Lung (tissue), 16 donors: Measurements from ENCODE around the gene HNRNPAB. TPM values are rescaled to one million over a fixed set of nuclear protein-coding genes. Genes with fewer than 3 reads are reported as not detected.

Experiments
- ATAC-seq: fragments of 200-7000 bp; cut with Tn5 transposase; one replicate; pipeline ENCODE4 v1.9.1; 2020; ENCODE audit warnings: moderate number of reproducible peaks; ENCODE audit not compliant: insufficient read depth, low FRiP score
- DNase-seq, 3 donors: peaks; one replicate each; pipeline ENCODE4 v3.0.0-alpha.2; 2013 to 2017
- H3K27ac ChIP-seq, 2 donors: one replicate each; pipeline ENCODE4 v1.5.1; 2013; ENCODE audit warnings: mild to moderate bottlenecking in 2 of 2, moderate library complexity in 2 of 2, control low read depth in 1 of 2, inconsistent platforms in 1 of 2, low read depth in 1 of 2, low read length in 1 of 2
- H3K27me3 ChIP-seq, 3 donors: one replicate each; pipeline ENCODE4 v1.5.1; 2013; ENCODE audit warnings: low read length in 2 of 3; ENCODE audit not compliant: control insufficient read depth in 3 of 3, insufficient read depth in 3 of 3
- H3K36me3 ChIP-seq, 4 donors: one replicate each; pipeline ENCODE4 v1.5.1; 2013; ENCODE audit warnings: low read length in 4 of 4, mild to moderate bottlenecking in 1 of 4, moderate library complexity in 1 of 4; ENCODE audit not compliant: control insufficient read depth in 4 of 4, insufficient read depth in 4 of 4
- H3K4me1 ChIP-seq, 5 donors: one replicate each; pipeline ENCODE4 v1.5.1; 2013; ENCODE audit warnings: low read length in 5 of 5, mild to moderate bottlenecking in 2 of 5, moderate library complexity in 1 of 5; ENCODE audit not compliant: control insufficient read depth in 5 of 5, insufficient read depth in 5 of 5
- H3K4me3 ChIP-seq: one replicate; pipeline ENCODE4 v1.5.1; 2013; ENCODE audit warnings: mild to moderate bottlenecking, control low read depth, moderate library complexity
- H3K9ac ChIP-seq, 2 donors: one replicate each; pipeline ENCODE4 v1.5.1; 2013; ENCODE audit warnings: low read length in 2 of 2, control low read depth in 1 of 2; ENCODE audit not compliant: insufficient read depth in 1 of 2
- H3K9me3 ChIP-seq, 4 donors: one replicate each; pipeline ENCODE4 v1.5.1; 2013; ENCODE audit warnings: low read length in 3 of 4, mild to moderate bottlenecking in 1 of 4, moderate library complexity in 1 of 4; ENCODE audit not compliant: control insufficient read depth in 4 of 4, insufficient read depth in 3 of 4
- CTCF ChIP-seq: IDR thresholded peaks from 2 replicates; pipeline ENCODE4 v1.5.1; 2012; ENCODE audit warnings: mild to moderate bottlenecking; ENCODE audit errors: control extremely low read depth, extremely low read depth
- whole genome bisulfite sequencing, 2 donors: extraction: QIAGEN DNeasy Blood & Tissue Kit; methylation state at CpG; one replicate each; pipeline ENCODE4 v1.1.7; 2013; 5-methylcytosine and 5-hydroxymethylcytosine counted together
- long read RNA-seq, 5 donors: transcript quantifications; one replicate each; lab custom pipeline, GENCODE V29; 2026
- polyA plus RNA-seq, 2 donors: library from polyadenylated mRNA; stranded (reverse); fragments of 200-250 nt; gene quantifications; one replicate each; pipeline ENCODE4 v1.2.1, GENCODE V29; 2013
- total RNA-seq, 2 donors: library from RNA; depleted of rRNA in 1 of 2; stranded (reverse); fragments of >200 nt in 1 of 2; gene quantifications; one replicate each; pipeline ENCODE4 v1.2.1, GENCODE V29; 2014 to 2021
- donor health status: control.
- donor health status: control.
- donor health status: Bipolar disorder and iron deficiency.
- donor health status: healthy.
- donor health status: DM: yes; HTN: yes; CAD: no.

Gene HNRNPAB
- total RNA-seq (100 to 1,000 TPM in 1 of 2 donors, 10 to 100 TPM in 1; 35.9 to 140 TPM), polyA plus RNA-seq (100 to 1,000 TPM; 121 to 168 TPM)
- long read RNA-seq, donor 1, transcript HNRNPAB-201 (7 exons, 1,602 nt), result minor isoform, 7 of 64 reads
- long read RNA-seq, donor 1, transcript HNRNPAB-202 (8 exons, 1,796 nt), result major isoform, 15 of 64 reads
- long read RNA-seq, donor 1, partial matches to known transcripts, result 37 of 64 reads
- long read RNA-seq, donor 1, other reads (novel, unspliced or antisense), result 0 of 64 reads
- long read RNA-seq, donor 2, partial matches to known transcripts, result 10 of 13 reads
- long read RNA-seq, donor 2, other reads (novel, unspliced or antisense), result 0 of 13 reads
- long read RNA-seq, donor 3, partial matches to known transcripts, result 16 of 29 reads
- long read RNA-seq, donor 3, other reads (novel, unspliced or antisense), result 0 of 29 reads
- long read RNA-seq, donor 4, transcript HNRNPAB-202 (8 exons, 1,796 nt), result major isoform, 6 of 39 reads
- long read RNA-seq, donor 4, partial matches to known transcripts, result 31 of 39 reads
- long read RNA-seq, donor 4, other reads (novel, unspliced or antisense), result 0 of 39 reads
- long read RNA-seq, donor 5, transcript HNRNPAB-202 (8 exons, 1,796 nt), result major isoform, 8 of 89 reads
- long read RNA-seq, donor 5, partial matches to known transcripts, result 65 of 89 reads
- long read RNA-seq, donor 5, other reads (novel, unspliced or antisense), result 6 of 89 reads

GRCh38 chr5:178204182-178204934, at the start of gene HNRNPAB:
Gene HNRNPAB, plus strand, starts transcription at chr5:178204533. Its CDS starts 305 bp downstream, at chr5:178204838.
- peak; percentile 89 for ATAC-seq
- peak within 1 kb of the TSS; percentile 82 for H3K4me3 ChIP-seq
- no peak for TF ChIP-seq CTCF

GRCh38 chr5:178155065-178155464, 49.3 kb upstream of the HNRNPAB start:
- 82 to 84% methylated on average over 8 of the region's 8 CpGs for WGBS, 2 donors
- Histone ChIP-seq H3K27me3 (no peaks in the 10 kb centered on the region), H3K4me1 (peaks cover 0 to 10% (median 5%) of the 10 kb centered on the region in 5 donors), H3K36me3 (peaks cover 0 to 11% (median 7%) of the 10 kb centered on the region in 4 donors), H3K9ac (no peak overlapping the region), H3K4me3 (no peak overlapping the region), H3K9me3 (no peaks in the 10 kb centered on the region), H3K27ac (no peak overlapping the region)
- ATAC-seq, result no peak
- no peak for TF ChIP-seq CTCF
- no peak for DNase-seq

More at GRCh38 chr5:178204182-178204934, at the start of gene HNRNPAB:
- Histone ChIP-seq H3K36me3 (peaks cover 8 to 27% (median 23%) of the 10 kb centered on the region in 4 donors), H3K9ac (peak within 1 kb of the TSS; percentile 81 to 82), H3K9me3 (no peaks in the 10 kb centered on the region), H3K4me1 (peaks cover 8 to 20% (median 13%) of the 10 kb centered on the region in 5 donors), H3K27ac (peak within 1 kb of the TSS; percentile 92 to 95), H3K27me3 (no peaks in the 10 kb centered on the region)
- 0% methylated on average over 77 to 96 of the region's 96 CpGs for WGBS, 2 donors
- DNase-seq, result peak; percentile 97 to 98 (median 97)

- H3K9me3 ChIP-seq, result peaks cover 0 to 1% (median 0%) of the 10 kb centered on the region in 4 donors
- ATAC-seq (no peak), DNase-seq (no peak)
- H3K9ac ChIP-seq, result no peak overlapping the region
- H3K4me3 ChIP-seq, result no peak overlapping the region
- no peak for TF ChIP-seq CTCF
- H3K27me3 ChIP-seq, result peaks cover 0 to 9% (median 2%) of the 10 kb centered on the region in 3 donors
- H3K36me3 ChIP-seq, result no peaks in the 10 kb centered on the region
- 84 to 88% methylated on average over 5 of the region's 5 CpGs for WGBS, 2 donors
- peaks cover 0 to 6% (median 0%) of the 10 kb centered on the region in 5 donors for H3K4me1 ChIP-seq
- H3K27ac ChIP-seq, result no peak overlapping the region
Observed at GRCh38 chr5:178160176-178160575, 44.2 kb upstream of the HNRNPAB start.
